ENCODE measurements around the gene PRSS36. TPM values are rescaled to one million over a fixed set of nuclear protein-coding genes. Genes with fewer than 3 reads are reported as not detected.
"Not testable (repeated sequence)": the region's sequence is repeated elsewhere in the genome, so short reads cannot be mapped to it uniquely, and the experiment has no call there.

Gene PRSS36
- total RNA-seq, 1 donor: 1.1 TPM

DNA sequence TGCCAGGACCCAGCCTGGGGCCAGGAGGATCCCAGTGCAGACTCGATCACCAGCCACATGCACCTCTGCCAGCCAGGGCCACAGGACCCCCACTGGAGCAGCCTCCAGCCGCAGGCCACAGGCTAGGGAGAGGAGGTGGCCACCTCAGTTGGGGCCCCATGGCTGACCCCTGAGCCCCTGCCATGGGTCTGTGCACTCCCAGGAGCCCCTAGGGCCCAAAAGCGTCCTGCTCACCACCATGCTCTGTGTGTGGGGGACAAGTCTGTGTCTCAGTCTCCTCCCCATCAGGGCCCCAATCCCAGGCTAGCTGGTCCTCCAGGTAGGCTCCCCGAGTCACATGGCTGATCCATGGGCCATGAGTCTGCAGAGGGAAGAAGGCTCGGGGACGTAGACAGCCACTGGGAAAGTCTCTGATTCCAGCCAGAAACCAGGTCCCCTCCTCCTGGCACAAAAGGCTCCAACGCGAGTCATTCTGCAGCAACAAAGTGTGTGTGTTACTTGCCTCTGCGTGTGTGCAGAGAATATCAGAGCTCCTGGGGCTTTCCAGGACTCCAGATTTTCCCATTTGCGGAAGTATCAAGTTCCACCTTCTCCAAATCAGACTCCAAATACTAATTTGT, 8.3 kb downstream of the PRSS36 start:
- no peak for DNase-seq (ENCODE audit: low read depth)
- TF ChIP-seq, protein P1, sequence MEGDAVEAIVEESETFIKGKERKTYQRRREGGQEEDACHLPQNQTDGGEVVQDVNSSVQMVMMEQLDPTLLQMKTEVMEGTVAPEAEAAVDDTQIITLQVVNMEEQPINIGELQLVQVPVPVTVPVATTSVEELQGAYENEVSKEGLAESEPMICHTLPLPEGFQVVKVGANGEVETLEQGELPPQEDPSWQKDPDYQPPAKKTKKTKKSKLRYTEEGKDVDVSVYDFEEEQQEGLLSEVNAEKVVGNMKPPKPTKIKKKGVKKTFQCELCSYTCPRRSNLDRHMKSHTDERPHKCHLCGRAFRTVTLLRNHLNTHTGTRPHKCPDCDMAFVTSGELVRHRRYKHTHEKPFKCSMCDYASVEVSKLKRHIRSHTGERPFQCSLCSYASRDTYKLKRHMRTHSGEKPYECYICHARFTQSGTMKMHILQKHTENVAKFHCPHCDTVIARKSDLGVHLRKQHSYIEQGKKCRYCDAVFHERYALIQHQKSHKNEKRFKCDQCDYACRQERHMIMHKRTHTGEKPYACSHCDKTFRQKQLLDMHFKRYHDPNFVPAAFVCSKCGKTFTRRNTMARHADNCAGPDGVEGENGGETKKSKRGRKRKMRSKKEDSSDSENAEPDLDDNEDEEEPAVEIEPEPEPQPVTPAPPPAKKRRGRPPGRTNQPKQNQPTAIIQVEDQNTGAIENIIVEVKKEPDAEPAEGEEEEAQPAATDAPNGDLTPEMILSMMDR (IDR thresholded peaks at IDR 0.05; ENCODE audit: insufficient read depth, low read length): no peak
- H3K4me3 ChIP-seq (ENCODE audit: low read depth, low read length): peak overlapping the region; percentile 53

DNA sequence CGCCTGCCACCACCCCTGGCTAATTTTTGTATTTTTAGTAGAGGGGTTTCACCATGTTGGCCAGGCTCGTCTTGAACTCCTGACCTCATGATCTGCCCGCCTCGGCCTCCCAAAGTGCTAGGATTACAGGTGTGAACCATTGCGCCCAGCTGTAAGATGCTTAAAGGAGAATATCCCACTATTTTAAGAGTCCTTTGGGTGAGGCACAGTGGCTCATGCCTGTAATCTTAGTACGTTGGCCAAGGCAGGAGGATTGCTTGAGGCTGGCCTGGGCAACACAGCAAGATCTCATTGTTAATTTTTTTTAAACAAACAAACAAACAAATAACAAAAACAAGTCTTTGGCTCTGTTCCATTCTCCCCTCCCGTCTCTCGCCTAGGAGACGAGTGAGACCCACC, 8.8 kb downstream of the PRSS36 start:
- peak overlapping the region; percentile 53 for H3K4me3 ChIP-seq (ENCODE audit: low read depth, low read length)
- DNase-seq (ENCODE audit: low read depth): not testable (repeated sequence)

DNA sequence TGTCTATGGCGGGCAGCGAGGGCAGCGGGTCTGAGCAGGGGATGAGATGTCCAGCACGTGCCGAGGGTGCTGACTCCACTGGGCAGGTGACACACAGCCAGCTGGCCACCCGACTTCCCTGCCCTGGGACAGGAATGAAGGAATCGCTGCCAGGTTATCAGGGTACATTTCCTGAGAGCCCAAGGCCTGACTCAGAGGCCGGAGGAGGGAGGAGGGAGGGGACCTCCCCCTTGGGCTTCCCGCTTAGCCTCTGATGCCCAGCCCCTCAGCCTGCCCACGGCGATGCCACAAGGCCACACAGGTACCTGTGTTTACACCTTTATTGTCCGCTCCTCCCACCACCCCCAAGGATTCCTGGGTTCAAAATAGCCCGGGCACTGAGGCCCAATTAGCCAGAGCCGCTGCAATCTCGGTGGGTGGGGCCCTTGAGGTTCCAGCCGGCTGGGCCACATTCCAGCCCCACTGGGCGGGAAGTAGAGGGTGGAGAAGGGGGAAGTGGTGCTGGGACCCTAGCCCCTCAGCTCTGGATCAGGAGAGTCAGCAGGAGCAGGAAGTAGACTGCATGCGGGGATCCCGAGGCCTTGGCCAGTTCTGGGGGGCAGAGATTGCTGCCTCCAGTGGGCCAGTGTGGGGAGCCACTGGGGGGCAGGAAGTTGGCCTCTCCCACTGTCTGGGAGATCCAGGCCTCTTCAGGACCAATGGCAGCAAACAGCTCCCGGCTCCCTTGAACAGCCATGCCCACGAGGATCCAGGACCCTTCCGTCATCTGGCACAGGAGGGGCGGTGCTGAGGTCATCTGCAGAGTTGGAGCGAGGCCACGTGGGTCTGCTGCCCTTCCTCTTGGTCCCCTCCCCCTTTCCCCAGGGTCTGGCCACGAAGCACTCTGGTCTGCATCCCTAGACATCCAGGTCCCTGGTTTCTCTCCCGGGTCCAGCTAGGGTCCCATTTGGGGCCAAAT, 11.0 kb downstream of the PRSS36 start:
- DNase-seq (ENCODE audit: low read depth): peak; percentile 62
- TF ChIP-seq, protein P1 (IDR thresholded peaks at IDR 0.05; ENCODE audit: insufficient read depth, low read length): no peak
- no peak overlapping the region for H3K4me3 ChIP-seq (ENCODE audit: low read depth, low read length)

DNA sequence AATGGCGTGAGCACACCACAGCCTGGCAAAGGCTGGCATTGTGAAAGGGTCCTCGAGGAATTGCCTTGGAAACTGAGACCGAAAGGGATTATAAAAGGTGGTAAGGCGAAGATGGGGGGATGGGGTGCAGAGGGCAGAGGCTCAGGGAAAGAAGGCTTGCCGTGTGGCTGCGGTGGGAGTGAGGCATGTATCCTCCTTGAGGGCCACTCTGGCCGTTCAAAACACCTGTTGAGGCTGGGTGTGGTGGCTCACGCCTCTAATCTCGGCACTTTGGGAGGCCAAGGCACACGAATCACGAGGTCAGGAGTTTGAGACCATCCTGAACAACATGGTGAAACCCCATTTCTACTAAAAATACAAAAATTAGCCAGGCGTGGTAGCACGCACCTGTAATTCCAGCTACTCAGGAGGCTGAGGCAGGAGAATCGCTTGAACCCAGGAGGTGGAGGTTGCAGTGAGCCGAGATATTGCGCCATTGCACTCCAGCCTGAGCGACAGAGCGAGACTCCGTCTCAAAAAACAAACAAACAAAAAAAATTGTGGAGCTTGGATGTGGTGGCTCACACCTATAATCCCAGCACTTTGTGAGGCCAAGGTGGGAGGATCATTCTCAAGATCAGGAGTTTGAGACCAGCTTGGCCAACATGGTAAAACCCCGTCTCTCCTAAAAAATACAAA, 12.9 kb downstream of the PRSS36 start:
- not testable (repeated sequence) for H3K4me3 ChIP-seq (ENCODE audit: low read depth, low read length); DNase-seq (ENCODE audit: low read depth)

DNA sequence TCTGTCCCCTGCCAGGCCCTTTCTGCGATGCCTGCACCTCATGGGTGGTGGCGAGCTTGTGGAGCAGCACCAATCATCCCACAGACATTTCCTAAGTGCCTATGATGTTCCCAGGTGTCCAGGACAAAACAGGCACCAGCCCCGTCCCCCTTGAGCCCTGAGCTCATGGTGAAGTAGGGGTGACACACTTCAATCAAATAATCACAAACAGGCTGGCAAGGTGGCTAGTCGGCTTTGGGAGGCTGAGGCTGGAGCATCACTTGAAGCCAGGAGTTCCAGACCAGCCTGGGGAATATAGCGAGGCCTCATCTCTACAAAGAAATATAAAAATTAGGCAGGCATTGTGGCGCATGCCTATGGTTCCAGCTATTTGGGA, 13.6 kb downstream of the PRSS36 start:
- no peak for DNase-seq (ENCODE audit: low read depth)
- no peak overlapping the region for H3K4me3 ChIP-seq (ENCODE audit: low read depth, low read length)
- TF ChIP-seq, protein P1 (IDR thresholded peaks at IDR 0.05; ENCODE audit: insufficient read depth, low read length): no peak

DNA sequence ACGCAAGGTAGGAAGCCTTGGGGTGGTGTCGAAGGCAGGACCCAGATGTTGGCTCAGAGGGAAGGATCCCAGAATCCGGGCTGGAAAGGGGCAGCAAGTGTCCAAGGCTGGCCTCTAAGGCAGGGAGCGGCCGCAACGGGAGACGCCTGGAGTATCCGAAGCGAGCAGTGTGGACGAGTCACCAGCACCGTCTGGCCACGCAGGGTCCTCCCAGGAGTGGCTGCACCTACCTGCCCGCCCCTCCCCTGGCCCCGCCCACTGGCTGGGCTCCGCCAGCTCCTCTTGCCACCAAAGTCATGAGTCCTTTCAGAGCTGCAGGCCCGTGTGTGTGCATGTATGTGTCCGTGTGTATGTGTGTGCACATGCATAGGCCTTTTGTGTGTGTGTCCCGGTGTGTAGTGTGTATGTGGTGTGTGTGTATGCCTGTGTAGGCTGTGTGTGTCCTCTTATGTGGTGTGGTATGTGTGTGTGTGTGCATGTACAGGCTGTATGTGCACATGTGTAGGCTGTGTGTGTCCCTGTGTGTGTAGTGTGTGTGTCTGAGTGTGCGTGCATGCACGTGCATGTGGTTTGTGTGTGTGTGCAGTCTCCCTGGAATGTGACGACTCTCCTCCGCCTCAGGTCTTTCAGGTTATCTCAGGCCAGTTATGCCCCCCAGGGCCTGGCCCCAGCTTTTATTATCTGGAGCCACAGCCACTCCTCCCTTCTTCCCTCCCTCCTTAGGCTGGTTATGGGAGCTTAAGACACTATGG, 14.2 kb downstream of the PRSS36 start, which contains the start of gene PRSS8:
TSS of gene PRSS8 (minus strand) at position 193 of the 752 bp plus-strand sequence. CDS start 229 bp downstream, outside the sequence.
- DNase-seq (ENCODE audit: low read depth): no peak
- H3K4me3 ChIP-seq (ENCODE audit: low read depth, low read length): no peak within 1 kb of the TSS
- TF ChIP-seq, protein P1 (IDR thresholded peaks at IDR 0.05; ENCODE audit: insufficient read depth, low read length): no peak

Data from fibroblast of the aortic adventitia (primary cell).